Middle frontal gyrus (tissue), 1 donor: ENCODE measurements around the gene BCAR3.

Source experiments
- DNase-seq: peaks from one replicate; pipeline ENCODE4 v3.0.0-alpha.2; 2015; ENCODE audit warnings: low spot score; ENCODE audit errors: extremely low spot score

The BCAR3 gene

DNA sequence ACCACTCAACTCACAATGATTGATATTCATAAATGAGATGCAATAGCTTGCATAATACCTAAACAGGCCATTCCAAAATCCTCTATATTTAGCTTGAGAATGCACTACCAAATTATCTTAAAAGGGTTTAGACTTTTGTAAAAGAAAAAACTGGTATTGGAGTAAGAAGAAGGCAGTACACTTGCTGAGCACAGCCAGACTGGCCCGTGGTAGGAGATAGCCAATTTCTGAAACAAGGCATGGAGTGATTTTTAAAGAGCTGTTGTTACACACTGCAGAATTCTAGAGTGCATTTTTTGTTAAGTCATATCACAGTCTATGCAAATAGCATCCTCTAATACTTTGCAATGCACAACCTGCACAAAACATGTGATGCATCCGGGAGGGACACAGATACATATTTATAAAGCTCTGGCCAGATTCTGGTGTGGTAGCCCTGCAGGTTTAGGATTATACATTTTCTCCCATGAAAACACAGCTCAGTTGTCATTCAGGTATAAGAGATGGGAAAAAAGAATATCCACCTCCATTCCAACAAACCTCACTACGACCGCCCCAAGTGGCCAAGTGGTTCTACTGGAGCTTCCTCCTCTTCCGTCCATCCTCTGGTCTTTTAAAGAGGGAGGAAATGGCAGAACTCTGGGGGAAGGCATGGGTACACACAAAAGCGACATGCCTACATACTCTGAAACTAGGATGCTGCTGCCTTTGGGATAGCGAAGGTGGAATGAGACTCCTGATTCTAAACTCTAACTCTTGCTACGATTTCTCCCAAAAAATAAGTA lies 40.8 kb downstream of the BCAR3 start:
- no peak for DNase-seq

DNA sequence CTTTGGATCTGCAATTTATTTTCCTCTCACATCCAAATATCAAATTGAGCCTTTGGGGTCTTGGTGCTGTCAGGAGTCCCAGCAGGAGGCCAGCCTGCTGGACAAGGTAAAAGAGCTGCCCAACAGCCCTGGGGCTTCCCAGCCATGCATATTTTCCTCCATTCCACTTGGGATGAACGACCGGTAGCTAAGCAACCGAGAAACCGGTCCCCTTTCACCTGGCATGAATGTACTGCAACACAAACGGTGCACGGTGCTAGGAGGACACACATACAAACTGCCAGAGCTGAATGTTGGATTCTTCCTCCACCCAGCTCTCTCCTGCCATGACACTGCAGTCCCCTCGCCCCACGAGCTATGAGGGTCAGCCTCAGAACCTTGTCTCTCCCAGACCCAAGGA lies 42.7 kb downstream of the BCAR3 start:
- DNase-seq = no peak

DNA sequence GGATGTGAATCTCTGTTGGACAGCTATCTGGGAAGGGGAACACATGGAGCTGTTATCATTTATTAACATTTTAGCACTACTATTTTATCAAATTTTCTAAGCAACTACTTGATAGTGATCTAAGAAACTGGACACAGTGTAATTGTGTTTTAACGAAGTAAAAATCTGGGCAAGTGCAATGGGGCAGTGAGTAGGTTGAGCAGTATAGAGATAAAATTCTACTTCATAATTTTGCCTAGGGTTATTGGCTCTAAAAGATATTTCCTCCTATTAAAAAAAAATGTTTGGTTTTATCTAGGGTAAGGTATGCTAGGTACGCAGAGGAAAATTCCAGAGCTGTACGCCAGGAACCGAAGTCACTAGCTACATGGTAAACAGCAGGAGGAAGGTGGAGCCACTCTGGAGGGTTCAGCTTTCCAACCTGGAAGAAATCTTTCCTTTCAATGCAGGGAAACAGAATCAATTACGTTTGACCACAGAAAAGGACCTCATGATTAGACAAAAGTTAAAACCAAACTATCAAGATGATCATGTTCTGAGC lies 43.3 kb downstream of the BCAR3 start:
- no peak for DNase-seq

DNA sequence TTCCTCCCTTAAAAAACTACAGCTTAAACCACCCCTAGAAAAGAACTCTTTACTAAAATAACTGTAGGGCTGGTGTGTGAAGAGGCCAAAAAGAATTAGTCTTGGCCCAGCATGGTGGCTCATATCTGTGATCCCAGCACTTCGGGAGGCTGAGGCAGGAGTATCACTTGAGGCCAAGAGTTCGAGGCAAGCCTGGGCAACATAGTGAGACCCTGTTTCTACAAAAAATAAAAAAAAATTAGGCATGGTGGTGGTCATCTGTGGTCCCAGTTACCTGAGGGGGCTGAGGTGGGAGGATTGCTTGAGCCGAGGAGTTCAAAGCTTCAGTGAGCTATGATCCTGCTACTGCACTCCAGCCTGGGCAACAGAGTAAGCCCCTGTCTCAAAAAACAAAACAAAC lies 44.9 kb downstream of the BCAR3 start:
- no peak for DNase-seq

DNA sequence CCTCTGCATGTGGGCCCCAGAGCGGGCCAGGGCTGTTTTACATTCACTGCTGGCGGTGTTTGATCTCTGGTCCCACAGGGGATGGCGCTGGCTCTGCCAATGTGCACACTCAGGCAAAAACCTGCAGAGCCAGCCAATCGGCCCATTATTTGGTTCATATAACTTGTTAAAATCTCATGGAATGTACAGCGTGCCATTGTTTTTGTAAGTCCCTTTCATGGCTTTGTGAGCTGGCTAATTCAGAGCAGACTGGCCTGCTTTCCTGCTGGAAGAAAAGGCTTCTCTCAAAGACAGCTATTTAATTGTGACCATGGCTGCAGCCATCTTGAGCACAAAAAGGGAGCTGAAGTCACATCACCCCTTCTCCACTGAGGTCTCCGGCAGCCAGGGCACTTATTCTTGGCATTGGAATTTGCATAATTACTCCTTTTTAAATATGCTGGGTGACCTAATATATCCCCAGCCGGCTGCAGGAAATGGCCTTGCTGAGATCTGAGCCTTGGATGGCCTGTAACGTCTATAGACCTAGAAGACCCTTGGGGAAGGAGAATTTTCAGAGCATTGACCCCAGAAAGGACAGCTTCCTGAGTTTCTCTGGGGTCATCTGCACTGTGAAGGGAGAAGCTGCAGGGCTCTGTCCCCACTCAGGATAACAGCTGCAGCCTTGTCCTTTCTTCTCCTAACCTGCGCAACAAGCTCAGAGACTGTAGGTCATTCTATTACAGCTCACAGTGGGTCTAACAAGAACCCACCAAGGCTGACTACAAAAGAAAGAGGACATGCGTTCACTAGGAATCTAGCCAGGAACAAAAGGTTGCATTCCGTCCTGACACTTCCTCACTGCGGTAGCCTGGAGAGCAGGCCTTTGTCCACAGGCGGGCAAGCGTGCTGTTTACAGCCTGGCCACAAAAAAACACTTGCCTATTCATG lies 45.8 kb downstream of the BCAR3 start:
- DNase-seq = no peak

DNA sequence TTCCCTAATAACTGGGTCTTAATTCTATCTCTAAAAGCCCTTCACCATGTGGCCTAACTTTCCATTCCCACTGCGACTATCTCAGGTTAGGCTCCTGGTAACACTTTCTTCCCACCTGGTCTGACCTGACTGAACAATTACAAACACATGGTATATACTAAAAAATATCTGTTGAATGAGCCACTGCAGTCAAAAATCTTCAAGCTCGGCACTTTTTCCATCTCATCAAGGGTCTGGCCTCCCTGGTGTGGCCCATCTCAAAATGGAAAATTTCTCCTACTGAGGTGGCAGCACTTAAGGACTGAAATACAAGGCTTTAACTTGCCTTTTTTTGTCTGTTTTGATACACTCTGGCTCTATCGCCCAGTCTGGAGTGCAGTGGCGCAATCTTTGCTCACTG lies 48.3 kb downstream of the BCAR3 start:
- DNase-seq = no peak

DNA sequence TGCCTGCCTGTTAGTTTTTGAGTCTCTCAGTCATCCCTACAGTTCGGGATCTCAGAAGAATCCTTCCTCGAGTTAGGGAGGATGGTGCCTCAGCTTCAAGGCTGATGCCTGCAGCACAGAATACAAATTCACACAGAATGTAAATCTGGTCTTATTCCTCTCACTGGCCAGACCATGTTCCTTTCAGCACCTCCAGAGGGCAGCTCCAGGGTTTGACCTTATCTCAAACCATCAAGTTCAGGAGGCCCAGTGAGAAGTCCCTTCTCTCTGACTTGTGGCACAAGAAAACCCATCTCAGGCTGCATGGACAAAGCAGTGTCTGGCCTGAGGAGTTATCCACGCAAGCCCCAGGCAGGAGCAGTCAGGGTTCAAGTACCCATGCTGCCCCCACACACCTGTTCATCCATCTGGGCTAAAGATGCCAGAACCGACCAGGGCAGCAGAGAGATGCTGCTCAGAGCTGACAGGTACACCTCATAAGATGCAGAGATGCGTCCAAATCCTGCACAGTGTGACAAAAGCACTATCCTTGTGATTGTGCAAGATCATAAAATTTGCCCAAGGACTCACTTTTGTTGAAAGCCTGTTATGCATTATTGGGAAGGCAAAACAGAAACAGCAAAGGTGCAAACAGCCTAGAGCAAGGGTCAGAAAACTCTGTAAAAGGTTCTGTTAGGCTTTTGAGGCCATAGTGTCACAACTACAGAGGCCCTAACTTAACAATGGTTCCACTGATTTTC lies 49.8 kb downstream of the BCAR3 start:
- DNase-seq = no peak

DNA sequence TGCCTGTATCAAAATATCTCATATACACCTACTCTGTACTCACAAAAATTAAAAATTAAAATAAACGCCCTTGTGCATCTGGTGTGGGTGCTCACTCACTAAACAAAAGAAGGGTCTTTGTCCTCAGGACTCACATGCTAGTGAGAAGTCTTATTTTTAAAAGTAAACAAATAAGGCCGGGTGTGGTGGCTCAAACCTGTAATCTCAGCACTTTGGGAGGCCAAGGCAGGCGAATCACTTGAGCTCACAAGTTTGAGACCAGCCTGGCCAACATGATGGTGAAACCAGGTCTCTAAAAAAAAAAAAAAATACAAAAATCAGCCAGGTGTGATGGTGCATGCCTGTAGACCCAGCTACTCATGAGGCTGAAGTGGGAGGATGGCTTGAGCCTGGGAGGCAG lies 51.5 kb downstream of the BCAR3 start:
- DNase-seq = no peak

DNA sequence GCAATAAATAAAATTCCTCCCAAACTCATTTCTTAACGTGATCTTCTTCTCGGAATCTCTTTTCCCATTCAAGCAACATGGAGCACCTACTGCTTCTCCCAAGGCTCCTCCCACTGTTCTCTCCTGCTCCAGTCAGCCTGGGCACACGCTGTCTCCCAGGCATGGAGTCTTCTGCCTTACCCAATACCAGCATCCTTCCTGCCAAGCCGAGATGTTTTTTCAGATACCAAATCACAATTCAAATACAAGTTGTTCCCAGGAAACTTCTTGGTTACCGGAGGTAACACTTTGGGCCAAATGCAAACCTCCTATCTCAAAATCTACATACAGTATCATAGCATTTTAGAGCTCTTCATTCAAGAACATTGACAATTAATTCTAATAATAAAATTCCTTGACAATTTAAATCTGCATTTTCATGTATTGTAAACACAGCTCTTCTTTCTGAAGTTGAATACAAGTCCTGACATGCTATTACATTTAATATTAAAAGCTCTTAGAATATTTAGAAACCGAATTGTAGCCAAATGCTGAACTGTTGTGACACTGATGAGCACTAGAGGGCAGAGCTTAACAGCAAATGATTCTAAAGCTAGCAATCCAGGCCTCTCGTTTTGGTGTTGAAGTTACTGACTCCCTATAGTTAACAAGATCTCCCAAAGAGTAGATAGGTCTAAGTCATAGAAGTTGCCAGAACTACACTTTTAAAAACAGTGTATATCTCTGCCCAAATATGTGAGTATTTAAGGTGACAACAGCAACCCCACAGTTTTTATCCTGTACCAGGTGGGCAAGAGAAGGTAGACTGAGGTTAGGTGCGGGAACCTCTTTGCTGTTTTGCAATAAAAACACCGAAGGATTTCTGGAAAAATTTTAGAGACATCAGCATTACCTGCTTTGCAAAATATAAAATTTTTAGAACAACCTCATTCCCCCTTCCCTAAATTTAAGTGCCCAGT lies 52.3 kb downstream of the BCAR3 start:
- DNase-seq = peak; percentile 67

DNA sequence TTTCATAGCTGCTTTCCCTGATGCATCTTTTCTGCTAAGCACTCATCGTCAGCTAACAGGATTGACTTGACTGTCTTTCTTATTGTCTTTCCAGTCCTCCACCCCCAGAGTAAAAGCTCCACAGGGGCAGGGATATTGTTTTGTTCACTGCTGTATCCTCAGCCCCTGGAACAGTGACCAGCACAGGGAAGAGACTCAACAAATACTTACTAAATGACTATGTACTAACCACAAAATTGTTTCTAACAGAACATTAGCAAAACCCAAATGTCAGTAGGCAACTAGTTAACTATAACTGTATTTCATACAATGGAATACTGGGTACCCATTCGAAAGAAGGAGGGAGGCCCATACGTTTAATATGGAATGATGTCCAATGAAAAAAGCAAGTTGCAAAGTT lies 53.0 kb downstream of the BCAR3 start:
- DNase-seq = no peak

DNA sequence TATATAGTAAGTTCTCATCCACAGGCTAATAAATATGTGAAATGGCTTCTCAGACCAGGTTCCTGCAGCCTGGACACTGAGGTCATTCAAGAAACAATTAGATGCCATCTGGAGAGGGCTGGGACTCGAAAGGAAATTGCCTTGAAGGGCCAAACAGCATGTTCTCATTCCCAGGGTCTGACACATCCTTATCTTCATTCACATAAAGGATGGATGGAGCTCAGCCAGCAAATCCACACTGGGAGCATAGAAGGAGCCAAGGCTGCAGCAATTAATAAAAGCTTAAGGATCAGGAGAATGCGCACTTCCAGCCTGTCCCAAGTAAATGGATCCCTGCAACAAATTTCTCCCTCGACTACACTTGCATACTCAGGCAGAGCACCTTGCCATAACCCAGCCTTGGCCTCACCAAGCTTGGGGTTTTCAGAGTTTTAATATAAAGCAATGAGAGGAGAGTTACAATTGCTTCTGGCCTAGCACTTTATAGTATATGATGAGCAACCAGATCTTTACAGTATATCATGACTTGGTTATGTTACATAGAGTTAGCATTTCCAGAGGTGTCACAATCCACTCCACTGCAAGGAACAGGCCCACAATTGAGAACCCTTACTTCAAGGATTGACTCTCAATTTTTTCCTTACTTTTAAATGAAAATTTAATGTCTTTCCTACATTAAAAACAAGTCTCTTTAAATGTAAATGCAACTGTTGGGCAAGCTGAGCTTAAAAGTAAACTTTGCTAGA lies 55.9 kb downstream of the BCAR3 start:
- DNase-seq = no peak

DNA sequence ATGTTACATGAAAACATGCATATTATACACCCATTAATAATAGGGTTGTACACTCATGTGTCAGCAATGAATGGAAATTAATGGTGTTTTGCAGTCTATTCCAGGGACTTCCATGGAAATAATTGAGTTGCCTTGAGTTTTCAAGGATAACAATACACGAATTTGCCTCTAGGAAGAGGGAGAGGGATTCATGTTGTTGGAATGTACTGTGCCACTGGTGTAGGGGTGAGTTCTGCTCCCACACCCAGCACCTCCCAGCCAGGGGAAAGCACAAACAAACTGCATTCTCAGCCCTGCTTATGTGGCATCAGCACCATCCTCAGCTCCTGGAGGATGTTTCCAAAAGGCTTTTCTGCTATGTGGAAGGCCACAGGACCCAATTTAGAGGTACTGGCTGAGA lies 57.8 kb downstream of the BCAR3 start:
- no peak for DNase-seq

DNA sequence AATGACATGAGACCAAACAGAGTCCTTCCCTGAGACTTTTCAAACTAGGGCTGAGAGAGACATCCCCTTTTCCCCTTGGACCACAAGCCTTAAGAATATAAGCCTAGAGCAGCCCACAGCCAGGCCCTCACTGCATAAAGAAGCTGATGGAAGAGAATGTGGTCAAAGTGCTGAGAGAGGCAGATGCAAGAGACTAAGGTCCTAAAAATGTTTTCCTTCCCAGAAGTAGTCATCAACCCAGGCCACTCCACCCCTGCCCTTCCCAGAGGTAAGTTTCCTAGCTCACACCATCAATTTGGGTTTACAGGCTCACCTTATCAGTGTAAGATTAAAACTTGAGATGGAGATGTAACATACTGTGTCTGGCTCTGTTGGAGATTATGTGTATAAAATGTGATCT lies 58.2 kb downstream of the BCAR3 start:
- DNase-seq = no peak

DNA sequence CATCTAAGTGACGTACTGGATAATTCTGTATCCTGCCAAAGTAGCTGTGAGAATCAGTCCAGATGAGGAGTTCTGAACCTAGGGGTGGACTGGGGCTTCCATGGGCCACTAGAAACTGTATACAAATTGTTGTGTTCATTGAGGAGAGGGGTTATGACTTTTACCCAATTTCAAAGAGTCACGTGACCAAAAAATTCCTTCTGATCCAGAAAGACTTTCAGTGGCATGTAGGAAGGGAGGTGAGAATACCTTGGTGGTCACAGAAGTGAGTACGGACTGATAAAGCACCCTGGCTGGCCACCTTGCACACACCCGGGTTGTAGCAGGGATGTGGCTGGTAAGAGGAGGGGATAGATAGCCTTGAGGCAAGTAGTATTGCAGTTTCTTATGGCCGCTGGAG lies 60.4 kb downstream of the BCAR3 start:
- DNase-seq = no peak

DNA sequence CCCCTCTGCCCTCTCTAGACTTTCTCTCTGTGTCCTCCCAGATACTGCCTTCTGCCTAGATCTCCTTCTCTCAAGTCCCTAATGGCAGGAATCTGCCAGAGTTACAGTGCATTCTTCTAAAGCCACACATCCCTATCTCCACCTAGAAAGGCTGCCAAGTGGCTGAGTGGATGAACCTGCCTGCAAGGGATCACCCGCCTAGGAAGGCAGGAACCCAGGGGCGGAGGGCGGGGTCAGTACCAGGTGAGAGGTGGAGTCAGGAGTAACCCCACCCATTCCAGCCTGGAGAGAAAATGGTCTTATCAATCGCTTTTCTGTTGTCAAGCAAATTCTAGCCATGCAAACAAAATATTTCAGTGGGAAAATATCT lies 60.8 kb downstream of the BCAR3 start:
- DNase-seq = no peak

DNA sequence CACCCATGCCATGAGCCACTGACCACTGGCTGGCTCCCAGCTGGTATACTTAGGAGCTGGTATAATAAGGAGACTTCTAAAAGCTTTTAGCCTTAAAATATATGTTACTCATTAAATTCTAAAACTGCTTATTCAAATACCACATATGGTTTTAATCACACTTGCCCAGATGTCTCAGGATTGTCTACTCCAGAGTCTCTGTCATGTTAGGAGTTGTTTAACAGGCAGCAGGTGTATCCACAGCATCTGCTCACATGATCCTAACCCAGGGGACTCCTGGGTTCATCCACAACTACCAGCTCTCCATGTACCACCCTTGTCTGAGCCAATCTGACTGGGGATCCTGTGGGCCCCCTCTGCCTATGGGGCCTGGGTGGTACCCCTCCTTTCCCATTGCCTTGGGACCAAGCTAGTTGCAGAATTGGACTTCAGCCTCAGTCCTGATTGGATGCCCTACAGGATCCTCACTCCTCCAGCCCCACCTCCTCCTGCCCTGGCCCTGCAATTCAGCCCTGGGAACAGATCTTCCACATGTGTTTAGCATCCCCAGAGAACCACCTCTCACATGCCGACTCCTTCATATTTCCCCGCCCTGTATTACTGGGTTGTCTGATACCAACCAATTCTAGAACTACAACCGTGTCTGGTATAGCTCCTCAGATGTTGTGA lies 61.3 kb downstream of the BCAR3 start:
- DNase-seq = no peak

DNA sequence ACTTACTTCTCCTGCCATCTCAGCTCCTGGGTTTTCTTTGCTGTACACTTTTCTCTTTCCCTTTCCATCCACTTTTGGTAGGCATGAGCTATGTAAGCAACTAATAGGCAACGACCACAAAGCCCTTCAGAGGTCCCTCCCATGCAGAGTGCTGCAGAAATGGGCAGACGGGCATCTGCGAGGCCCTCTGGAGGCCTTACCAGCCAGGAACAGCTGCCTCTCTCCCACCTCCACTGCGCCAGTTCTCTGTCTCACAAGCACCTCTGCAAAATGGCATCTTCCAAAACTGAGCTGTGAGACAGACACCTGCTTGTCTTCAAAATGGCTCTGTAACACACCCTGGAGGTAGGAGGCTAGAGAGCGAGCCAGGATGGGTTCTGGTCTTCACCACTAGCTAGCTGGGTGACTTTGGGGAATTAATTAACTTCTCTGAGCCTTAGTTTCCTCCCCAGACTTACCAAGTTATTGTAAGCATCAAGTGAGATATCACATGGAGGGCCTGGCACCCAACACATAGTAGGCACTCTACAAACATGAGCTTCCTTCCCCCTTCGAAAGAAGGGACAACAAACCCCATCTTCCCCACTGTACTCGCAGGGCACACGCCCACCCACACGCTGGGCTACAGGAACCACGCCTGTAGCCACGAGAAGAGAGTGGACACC lies 62.0 kb downstream of the BCAR3 start:
- DNase-seq = no peak

DNA sequence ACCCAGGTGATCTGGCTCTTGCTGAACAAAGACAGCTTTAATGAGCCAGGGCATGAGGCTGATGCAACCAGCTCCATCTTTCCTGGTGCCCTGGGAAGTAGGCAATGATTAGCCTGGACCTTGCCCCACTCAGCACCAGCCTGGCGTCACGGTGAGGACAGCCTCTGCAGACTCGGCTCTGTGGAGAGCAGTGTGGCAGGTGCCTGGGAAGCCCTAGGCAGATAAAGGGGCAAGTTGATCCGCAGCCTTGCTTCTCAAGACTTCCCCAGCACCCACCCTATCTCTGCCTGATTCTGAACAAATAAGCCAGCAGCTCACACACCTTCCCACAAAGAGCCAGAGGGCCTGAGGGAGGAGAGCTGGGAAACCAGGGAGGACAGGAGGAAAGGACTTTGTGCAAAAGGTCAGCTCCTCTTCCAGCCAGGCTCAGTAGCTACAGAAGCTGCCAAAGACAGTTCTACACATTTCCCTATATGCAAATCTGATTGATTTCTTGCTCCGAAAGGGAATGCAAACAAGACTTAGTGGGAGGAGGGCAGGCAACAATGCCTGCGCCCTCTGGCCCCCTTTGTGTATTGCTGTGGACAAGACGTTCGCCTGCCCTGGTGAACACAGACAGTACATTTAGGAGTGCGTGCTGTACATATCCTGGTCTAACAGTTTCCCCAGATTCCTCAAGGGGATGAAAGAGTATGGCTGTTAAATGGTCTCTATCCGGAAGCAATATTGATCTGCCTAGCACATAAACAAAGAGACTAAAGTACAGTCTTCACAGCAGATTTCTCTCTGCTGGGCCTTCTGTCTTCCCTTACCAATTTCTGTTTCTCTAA lies 63.8 kb downstream of the BCAR3 start:
- DNase-seq = no peak
